Stimulated activated CD4-positive, alpha-beta T cell treated with anti-CD3 and anti-CD28 coated beads, Interleukin-12 subunit alpha, Interleukin-12 subunit beta, amount 100 ng/mL, for 48 hours (primary cell): Measurements from ENCODE around the gene ANO4.

Experiments used
- DNase-seq, 3 donors: peaks; one replicate each; pipeline ENCODE4 v3.0.0-alpha.2; 2020; ENCODE audit warnings: low read depth in 2 of 3, low spot score in 1 of 3

Gene ANO4

DNA sequence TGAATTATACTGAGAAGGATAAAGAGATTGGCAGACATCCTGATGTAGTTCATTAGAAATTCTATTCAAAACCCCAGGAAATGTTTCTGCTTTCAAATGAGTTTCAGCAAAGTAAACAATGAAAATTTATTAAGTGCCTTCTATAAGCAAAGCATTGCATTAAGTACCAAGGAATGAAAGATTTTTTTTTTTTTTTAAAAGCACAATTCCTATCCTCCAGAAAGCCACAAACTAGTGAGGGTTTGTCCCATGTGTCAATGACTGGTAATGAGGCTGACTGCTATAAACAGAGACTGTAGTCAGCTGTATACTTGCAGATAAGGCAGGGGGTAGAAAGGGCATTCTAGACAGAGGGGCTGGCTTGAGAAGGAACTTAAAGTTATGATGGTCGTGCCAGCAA, 6.7 kb downstream of the ANO4 start:
- no peak for DNase-seq

DNA sequence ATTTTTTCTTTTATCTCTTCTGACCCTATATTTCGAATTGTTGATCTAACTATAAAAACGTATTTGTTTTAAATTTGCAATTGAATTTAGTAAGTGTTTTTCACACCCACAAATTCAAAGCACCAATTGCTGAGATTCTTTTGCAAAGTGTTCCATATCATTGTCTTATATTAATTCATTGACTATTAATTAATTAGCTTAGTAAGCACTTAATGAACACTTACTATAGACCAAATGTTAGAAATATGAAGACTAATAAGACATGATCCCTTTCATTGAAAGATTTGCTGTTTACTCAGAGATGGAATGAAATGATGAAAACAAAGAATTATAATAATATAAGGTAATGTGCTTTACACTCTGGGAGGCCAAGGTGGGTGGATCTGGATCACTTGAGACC, 14.2 kb downstream of the ANO4 start:
- DNase-seq, result no peak

DNA sequence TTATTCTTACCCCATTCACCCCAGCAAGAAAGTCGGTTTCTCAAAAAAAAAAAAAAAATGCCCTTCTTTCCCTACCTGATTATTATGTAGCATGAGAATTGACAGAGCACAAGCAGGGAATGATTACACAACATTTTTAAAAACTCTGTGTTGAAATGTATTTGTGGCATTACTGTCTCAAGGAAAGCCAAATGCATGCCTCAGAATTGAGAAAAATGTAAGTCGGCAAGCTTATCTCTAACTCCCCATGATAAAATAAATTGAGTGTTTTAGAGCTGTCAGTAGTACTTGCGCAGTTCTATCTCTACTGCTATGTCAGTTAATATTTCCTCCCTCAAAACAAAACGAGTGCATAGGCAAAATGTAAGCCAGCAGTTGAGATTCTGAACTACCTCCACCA, 25.7 kb downstream of the ANO4 start:
- no peak for DNase-seq

DNA sequence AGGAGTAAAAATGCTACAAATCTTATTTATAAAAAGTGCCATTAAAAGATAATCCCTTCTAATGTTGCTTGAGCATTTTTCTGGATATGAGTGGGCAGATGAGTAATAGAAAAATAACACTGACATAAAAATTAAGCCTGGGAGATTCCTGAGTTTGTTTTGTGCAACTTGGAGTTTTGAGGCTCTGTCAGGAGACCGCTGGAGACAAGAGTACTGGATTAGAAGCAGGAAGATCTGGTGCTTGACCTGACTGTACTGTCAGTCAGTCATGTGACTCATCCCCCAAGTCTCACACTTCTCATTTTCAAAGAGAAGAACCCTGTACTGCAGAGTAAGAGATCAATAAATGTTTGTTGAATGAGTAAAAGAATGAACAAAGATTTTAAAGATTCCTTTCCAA, 29.4 kb downstream of the ANO4 start:
- no peak for DNase-seq

DNA sequence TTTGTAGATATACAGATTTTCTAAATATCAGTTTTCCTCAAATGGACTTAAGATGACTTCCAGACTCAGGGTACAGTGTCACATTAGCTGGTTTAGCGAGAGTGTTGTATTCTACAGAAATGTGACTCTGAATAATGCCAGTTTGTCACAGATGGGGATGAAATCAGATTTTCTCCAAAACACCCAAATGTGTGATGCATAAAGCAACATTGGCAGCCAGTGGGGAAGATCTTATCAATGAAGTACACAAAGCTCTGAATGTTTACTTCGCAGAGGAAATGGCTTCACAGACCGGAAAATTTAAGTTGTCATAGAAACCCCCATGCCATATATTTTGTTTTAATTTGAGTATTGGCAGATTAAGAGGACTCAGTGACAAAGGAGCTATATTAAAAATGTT, 29.9 kb downstream of the ANO4 start:
- no peak for DNase-seq

DNA sequence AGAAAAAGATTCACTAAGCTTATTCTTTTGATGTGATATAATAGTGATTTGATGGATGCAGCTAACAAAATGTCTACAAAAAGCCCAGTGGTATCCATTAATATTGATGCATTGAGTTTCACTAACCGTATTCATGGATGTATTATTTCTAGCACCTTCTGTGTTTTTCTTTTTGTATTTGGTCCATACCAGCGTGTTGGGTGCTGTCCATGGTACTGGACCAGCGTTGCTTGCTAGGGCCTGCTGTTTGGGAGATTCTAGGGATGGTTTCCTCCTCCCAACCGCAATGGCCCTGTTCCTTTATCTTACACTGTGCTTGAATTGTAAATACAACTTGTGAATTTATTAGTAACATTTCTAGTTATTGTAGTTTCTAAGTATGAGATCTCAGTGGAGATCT, 31.7 kb downstream of the ANO4 start:
- DNase-seq, result peak in 1 of 3 donors; percentile 1

DNA sequence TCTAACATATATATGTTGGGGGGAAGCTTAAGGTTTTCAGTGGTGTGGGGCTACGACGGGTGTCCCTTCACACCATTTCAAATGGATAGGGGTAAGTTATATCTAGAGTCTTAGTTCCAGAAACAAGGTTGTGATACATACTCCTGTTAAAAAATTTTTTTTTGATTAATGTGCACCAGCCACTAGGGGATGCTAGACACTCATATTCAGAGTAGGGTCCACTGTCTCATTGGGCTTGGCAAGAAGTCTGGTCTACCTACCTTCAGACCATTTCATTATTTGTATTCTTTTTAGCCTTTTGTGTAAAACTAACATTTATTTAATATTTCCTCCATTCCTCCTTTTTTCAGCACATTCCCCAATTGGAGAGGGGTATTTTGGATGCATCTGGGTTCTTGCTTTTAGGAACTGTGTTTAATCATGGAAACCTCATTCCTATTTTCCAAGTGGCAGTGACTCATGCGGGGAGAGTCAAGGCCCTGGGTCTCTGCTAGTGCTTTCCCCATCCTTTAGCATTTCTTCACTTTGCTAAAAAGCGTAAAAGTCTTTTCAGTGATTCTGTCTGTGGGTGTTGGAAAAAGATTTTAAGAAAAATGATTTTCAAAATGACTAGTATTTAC, 33.4 kb downstream of the ANO4 start:
- DNase-seq, result no peak

DNA sequence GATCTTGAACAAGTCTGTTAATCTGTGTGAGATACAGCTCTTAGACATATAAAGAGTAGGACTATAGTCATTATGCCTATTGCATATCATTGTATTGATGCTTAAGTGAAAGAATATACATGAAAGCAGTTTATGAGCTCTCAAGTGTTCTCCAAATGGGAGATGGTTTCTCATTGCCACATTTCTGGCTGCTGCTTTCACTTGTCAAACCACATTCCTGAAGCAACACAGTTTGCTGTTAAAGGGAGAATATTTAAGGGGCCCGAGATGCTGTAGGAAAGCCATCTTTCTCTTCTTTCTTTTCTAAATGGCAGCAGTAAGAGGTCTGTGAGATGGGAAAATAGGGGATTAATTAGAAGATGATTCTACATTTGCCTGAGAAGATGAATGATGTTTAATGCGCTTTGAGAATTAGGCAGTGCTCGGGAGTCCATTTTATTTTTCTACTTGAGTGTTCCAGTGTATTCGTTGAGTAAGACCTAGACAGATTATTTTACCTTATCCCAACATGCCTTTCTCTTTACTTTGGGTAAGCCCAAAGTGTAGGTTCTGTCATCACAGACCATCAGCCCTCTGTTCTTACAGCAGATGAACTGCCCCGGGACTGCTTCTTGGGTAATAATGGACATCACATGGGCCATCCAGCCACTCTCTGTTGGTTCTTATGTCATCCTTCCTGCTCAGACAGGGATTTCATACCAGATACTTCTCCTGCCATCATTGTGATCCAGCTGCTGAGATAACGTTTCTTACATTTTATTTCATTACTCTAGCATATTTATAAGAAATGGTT, 35.6 kb downstream of the ANO4 start:
- no peak for DNase-seq

DNA sequence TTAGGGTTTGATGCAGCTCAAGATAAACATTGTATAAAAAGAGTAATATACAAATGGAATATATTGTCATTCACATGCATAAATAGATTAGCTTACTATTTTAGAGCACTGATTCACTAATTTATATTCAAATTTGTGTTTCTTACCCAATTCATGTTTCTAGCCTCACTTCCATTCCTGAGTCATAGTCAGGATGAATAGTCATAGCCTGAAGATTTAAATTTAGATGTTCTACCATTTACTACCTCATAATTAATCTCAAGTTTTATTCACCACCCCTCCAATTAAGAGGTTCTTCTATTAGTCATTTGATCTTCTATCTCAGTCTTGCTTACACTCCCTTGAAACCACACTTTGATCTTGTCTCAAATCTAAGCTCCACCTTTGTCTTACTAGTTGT, 38.7 kb downstream of the ANO4 start:
- no peak for DNase-seq

DNA sequence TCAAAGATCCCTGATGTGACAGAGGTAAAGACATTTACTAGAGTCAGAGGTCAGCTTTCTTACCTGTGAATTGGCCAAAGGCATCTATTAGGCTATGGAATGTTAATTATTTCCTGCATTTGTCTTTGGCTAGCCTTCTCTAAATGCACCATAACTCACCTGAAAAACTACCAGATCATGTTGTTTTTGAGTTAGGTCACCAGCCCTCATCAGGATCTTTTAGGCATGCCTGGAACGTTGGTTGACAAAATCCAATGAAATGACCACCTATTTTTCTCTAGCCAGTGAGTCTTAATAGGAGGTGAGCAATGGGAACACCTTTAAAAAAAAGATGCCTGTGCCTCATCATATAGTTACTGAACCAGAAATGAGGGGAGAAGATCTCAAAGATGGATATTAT, 46.2 kb downstream of the ANO4 start:
- no peak for DNase-seq

DNA sequence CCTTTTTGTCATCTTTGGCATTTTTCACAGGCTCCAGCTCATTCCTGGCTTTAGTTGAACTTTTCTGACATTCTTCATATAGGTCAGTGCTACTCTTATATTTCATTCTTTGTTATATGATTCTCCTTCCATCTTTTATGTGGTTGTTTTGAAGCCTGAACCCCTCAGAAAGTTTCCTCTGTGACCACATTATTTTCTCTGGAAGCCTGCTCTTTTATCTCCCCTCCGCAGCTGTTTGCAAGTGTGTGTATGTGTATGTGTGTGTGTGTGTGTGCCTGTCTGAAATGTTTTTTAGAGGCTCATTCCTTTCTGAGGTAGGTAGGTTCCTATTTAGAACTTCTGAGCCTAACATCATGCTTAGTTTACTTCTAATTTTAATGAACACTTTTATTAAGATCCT, 47.6 kb downstream of the ANO4 start:
- DNase-seq, result no peak

DNA sequence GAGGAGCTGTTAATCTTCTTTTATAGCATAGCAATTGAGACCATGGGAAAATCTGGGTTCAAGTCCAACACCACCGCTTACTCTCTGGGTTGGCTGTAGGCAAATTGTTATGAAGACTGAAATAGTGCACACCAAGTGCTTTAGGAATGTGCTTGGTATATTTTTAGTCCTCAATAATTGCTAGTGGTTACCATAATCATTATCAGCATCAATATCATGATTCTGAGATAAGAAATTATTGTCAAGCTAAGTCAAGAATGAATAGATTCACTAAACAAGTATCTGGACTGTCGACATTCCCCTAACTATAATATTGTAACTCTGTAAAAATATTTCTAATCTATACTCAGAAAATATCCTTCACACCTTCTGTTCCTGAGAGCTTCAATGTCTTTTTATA, 48.5 kb downstream of the ANO4 start:
- no peak for DNase-seq

DNA sequence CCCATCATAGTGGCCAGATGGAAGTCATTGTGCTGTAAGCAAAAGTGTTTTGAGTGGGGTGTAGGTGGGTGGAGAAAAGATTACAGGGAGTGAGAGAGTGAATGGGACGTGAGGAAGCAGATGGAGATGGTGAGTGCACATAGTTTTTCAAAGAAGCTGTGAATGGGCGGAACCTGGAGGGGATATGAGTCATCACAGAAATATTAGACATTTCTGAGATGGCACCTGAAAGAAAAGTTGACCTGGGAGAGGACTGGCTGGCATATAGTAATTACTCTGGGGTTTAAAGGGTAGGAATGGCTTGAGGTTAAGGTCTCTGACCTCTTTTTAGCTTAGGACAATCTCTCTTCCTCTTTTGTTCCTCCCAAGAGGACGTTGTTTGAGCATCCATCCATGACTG, 50.5 kb downstream of the ANO4 start:
- DNase-seq, result no peak

DNA sequence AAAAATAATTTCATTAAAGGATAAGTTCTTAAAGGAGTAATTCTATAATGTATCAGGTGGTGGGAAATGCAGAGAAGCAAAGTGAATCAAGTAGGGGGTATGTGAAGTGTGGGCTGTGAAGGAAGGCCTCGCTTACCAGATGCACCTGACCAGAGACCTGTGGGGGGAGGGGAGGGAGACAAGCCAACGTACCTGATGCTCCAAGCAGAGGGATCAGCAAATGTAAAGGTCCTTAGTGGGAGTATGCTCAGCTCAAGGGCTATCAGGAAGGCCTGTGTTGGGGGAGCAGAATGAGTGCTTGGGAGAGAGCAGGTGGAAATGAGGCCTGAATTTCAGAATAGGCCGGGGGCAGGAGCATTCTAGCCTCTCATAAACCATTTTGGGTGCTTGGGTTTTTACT, 57.1 kb downstream of the ANO4 start:
- DNase-seq, result no peak

DNA sequence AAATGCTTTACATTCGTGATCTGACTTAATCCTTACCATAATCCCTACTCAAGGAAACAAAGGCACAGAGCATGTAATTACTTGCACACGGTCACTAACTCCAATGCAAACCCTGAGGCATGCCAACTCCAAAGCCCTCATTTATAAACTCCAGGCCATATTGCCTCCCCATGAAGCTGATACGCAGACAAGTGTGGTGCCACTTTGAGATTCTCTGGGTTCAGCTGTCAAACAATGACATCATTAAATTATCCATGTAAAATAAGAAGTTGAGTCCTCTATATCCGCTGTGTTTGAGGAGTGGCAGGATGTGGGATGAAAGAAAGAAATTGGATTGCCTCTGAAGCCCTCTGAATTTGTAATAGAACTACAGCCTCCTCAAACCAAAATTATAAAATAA, 62.8 kb downstream of the ANO4 start:
- no peak for DNase-seq

DNA sequence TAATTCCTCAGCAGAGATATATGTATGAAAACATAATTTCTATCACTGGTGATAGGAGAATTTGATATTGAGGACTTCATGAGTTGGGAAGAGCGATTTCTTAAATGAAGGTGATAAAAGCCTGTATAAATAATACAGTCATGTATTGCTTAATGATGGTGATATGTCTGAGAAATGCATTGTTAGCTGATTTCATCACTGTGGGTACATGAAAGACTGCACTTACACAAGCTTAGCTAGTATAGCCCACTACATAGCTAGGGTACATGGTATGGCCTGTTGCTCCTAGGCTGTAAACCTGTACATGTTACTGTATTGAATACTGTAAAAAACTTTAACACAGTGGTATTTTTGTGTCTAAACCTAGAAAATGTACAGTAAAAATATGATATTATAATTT, 63.4 kb downstream of the ANO4 start:
- no peak for DNase-seq

DNA sequence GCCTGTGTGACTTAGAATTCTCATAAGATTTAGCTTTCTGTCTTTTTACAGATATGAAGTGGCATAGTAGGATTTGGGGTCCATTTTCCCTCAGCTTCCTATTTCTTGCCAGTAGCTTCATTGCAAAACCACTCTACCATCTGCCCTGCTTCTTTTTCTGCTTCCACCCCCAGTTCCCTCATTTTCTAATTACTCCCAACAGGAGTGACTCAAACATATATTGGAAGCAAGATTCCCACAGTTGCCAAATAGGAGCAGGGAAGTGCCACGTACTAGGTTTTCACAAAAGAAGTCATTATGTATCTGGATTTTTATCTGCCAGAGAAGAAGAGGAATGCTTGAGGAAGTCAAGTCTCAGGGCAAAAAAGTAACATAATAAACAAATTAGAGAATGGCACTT, 64.1 kb downstream of the ANO4 start:
- DNase-seq, result no peak

DNA sequence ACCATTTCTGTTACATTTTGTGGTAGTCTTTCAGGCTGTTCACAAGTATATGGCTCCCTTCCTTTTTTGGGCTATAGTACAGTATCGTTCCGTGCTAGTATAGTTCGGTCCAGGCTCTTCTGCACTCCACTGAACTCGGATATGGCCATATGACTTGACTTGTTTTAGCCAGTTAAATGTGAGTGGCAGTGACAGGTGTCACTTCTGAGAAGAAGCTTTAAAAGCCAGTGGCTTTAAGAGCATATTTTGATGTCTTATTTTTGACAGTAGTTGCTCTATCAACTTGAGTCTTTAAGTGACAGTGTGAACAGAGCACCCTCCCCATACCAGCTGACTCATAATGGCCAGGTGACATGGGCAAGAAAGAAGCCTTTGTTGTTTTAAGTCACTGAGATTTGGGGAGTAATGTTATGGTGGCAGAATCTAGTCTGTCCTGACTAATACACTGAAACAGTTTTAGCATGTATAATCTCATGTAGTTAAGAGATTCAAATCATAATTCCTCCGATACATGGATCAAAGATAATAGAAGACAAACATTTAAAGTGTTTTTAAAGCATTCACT, 64.6 kb downstream of the ANO4 start:
- DNase-seq, result no peak

DNA sequence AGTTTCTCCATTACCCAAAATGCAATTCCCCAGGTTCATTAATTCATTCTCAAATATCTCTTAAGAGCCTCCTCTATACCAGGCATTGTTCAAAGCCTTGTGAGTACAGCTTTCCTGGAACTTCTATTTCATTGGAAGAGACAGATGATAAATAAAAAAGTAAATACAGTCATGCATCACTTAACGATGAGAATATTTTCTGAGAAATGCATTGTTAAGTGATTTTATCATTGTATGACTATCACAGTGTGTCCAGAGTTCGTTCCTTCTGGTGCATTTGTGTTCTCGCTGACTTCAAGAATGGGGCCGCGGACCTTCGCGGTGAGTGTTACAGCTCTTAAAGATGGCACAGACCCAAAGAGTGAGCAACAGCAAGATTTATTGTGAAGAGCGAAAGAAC, 66.0 kb downstream of the ANO4 start:
- DNase-seq, result no peak

DNA sequence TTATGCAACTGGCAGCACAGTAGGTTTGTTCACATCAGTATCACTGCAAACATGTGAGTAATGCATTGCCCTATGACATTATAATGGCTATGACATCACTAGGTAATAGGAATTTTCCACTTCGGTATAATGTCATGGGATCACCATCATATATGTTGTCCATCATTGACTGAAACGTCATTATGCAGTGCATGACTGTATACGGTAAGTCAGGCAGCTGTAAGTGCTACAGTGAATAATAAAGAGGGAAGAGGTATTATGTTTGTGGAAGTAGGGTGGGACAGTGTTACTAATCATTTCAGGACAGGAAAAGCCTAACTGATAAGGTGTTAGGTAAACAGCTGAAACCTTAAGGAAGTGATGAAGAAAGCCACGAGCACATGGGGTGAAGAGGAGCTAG, 68.1 kb downstream of the ANO4 start:
- DNase-seq, result no peak

DNA sequence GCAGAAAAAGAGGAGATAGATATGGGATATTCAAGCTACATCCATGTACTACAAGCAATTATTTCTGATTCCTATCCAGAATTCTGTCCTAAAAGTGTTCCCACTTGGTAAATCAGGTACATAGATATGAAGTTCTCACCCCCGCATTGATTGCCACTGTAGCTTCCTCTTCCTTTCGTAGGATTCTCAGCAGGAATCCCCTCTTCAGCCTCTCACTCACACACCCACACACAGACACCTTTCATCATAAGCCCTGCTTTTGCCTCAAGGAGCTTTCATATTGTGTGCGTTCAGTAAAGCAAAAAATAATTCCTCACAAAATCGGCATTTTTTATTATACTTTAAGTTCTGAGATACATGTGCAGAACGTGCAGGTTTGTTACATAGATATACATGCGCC, 69.8 kb downstream of the ANO4 start:
- DNase-seq, result no peak

DNA sequence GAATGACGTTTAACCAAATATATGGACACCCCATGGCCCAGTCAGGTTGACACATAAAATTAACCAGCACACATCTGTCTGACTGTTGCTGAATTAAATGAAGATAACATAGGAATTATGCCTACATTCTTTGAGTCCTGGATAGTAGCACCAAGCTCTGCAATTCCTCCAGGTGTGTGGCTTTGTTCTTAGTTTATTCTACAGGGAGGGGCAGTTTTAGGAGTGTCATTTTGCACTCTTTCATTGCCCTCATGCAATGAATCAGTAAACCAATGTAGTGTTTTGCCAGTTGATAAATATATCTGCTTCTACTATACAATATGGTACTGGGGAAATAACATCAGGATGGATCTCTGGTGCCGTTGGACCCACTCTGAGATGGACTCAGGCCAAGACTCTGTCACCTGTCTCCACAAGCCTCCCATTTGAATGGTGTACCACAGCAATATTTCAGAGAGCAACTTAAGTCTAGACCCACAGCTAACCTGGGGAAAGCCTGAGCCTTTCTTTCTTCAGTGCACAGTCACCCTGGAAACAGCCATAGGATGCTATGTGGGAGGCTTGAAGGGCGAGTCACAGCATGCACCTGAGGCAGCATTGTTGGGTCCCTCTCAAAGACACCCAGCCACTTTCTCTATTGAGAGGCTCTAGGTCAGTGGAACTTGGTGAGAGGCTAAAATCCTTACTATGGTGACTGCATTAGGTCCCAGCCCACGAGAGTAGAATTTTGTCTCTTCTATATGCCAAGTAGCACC, 73.2 kb downstream of the ANO4 start:
- DNase-seq, result no peak
